ENCODE results near the gene LYRM2.

LYRM2 gene

DNA sequence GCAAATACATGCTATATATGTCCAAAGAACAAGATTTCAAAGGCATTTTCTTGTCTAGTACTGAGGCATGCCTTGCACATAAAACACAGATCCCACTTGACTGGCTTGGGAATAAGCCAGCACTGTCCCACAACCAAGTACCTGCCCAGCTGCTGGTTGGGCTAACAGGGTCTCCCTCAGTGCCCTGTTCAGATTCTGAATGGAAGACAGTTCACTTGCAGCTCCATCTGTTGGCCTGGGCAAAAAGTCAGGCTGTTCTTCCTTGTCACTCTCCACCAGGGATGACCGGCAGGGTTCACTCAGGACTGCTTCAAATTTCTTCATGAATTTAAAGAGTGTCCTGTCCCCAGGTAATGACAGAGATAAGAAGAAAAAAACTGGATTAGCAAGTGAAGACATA lies 44.4 kb upstream of the LYRM2 start:
- DNase-seq: no peak
- TF ChIP-seq CTCF (IDR thresholded peaks at IDR 0.05; ENCODE audit: low read length) (no peak), EZH2phosphoT487 (IDR thresholded peaks at IDR 0.05; ENCODE audit: low read length) (no peak), EZH2 (optimal IDR thresholded peaks at IDR 0.05; ENCODE audit: low read depth, low read length) (no peak)
- no peaks in the 10 kb centered on the region for H3K4me1 ChIP-seq (ENCODE audit: low read length)
- no peaks in the 10 kb centered on the region for H3K79me2 ChIP-seq (ENCODE audit: low read length)
- H3K9ac ChIP-seq (ENCODE audit: low read length): no peak overlapping the region
- H3K36me3 ChIP-seq (replicated peaks; ENCODE audit: insufficient read depth, low read length): peaks cover 12% of the 10 kb centered on the region; the same call in 1 of the 2 replicates
- H3K27me3 ChIP-seq (replicated peaks; ENCODE audit: insufficient read depth, low read length): no peaks in the 10 kb centered on the region
- H3K27ac ChIP-seq (ENCODE audit: low read length): no peak overlapping the region
- H3K4me3 ChIP-seq (ENCODE audit: low read length): no peak overlapping the region
- no peaks in the 10 kb centered on the region for H4K20me1 ChIP-seq (ENCODE audit: insufficient read depth, low read length)
- H2AFZ ChIP-seq (ENCODE audit: low read length): no peak overlapping the region
- H3F3A ChIP-seq (ENCODE audit: insufficient read depth, low read length): no peaks in the 10 kb centered on the region
- H3K9me3 ChIP-seq (replicated peaks; ENCODE audit: insufficient read depth, low read length): no peaks in the 10 kb centered on the region
- no peaks in the 10 kb centered on the region for H3K9me2 ChIP-seq (replicated peaks; ENCODE audit: insufficient read depth, low read length)
- no peak overlapping the region for H3K4me2 ChIP-seq (ENCODE audit: low read depth, low read length)

DNA sequence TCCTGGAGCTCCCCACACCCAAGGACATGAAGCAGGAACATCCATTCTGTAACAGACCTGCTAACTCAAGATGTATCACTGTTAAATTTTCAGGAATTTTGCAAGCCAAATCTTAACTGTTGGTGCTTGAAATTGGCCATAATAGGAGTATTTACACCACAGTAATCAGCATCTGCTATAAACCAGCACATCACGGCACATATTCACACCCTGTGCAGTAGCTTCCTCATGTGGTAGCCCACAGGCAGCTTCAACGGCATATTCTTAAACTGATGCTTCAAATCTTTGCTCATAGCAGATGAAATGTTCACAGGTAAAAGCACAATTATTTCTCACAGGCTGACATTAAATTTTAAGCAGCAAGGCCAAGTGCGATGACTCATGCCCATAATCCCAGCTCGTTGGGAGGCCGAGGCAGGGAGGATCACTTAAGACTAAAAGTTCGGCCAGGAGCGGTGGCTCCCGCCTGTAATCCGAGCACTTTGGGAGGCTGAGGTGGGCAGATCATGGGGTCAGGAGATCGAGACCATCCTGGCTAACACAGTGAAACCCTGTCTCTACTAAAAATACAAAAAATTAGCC lies 43.5 kb upstream of the LYRM2 start:
- Histone ChIP-seq H4K20me1 (ENCODE audit: insufficient read depth, low read length) (no peaks in the 10 kb centered on the region), H3K4me1 (ENCODE audit: low read length) (no peaks in the 10 kb centered on the region), H3K4me2 (ENCODE audit: low read depth, low read length) (no peak overlapping the region), H3K9me3 (replicated peaks; ENCODE audit: insufficient read depth, low read length) (no peaks in the 10 kb centered on the region), H2AFZ (ENCODE audit: low read length) (no peak overlapping the region), H3K9me2 (replicated peaks; ENCODE audit: insufficient read depth, low read length) (no peaks in the 10 kb centered on the region), H3F3A (ENCODE audit: insufficient read depth, low read length) (no peaks in the 10 kb centered on the region), H3K4me3 (ENCODE audit: low read length) (no peak overlapping the region), H3K36me3 (replicated peaks; ENCODE audit: insufficient read depth, low read length) (peaks cover 12% of the 10 kb centered on the region; the same call in 1 of the 2 replicates), H3K79me2 (ENCODE audit: low read length) (no peaks in the 10 kb centered on the region), H3K27ac (ENCODE audit: low read length) (no peak overlapping the region), H3K9ac (ENCODE audit: low read length) (no peak overlapping the region), H3K27me3 (replicated peaks; ENCODE audit: insufficient read depth, low read length) (no peaks in the 10 kb centered on the region)
- no peak for TF ChIP-seq CTCF (IDR thresholded peaks at IDR 0.05; ENCODE audit: low read length)
- no peak for TF ChIP-seq EZH2phosphoT487 (IDR thresholded peaks at IDR 0.05; ENCODE audit: low read length)
- no peak for TF ChIP-seq EZH2 (optimal IDR thresholded peaks at IDR 0.05; ENCODE audit: low read depth, low read length)
- DNase-seq: no peak

- Histone ChIP-seq H3K27me3 (replicated peaks; ENCODE audit: insufficient read depth, low read length) (no peaks in the 10 kb centered on the region), H3F3A (ENCODE audit: insufficient read depth, low read length) (no peaks in the 10 kb centered on the region), H3K4me1 (ENCODE audit: low read length) (no peaks in the 10 kb centered on the region), H3K27ac (ENCODE audit: low read length) (no peak overlapping the region), H3K36me3 (replicated peaks; ENCODE audit: insufficient read depth, low read length) (peaks cover 10% of the 10 kb centered on the region), H3K4me3 (ENCODE audit: low read length) (no peak overlapping the region), H3K9me3 (replicated peaks; ENCODE audit: insufficient read depth, low read length) (no peaks in the 10 kb centered on the region), H2AFZ (ENCODE audit: low read length) (no peak overlapping the region), H4K20me1 (ENCODE audit: insufficient read depth, low read length) (no peaks in the 10 kb centered on the region), H3K9ac (ENCODE audit: low read length) (no peak overlapping the region), H3K79me2 (ENCODE audit: low read length) (no peaks in the 10 kb centered on the region), H3K4me2 (ENCODE audit: low read depth, low read length) (no peak overlapping the region), H3K9me2 (replicated peaks; ENCODE audit: insufficient read depth, low read length) (no peaks in the 10 kb centered on the region)
- no peak for TF ChIP-seq EZH2 (optimal IDR thresholded peaks at IDR 0.05; ENCODE audit: low read depth, low read length)
- TF ChIP-seq CTCF (IDR thresholded peaks at IDR 0.05; ENCODE audit: low read length): no peak
- no peak for TF ChIP-seq EZH2phosphoT487 (IDR thresholded peaks at IDR 0.05; ENCODE audit: low read length)
- no peak for DNase-seq
Observed at GRCh38 chr6:89680551-89680950, 42.0 kb upstream of the LYRM2 start.

All from MM.1S (cell line).